ENCODE measurements around the gene EEF2K. TPM values are rescaled to one million over a fixed set of nuclear protein-coding genes. Genes with fewer than 3 reads are reported as not detected.
"Not testable (repeated sequence)": the region's sequence is repeated elsewhere in the genome, so short reads cannot be mapped to it uniquely, and the experiment has no call there.

EEF2K gene
- total RNA-seq, 1 experiment from 2014 or later = 15.9 TPM

DNA sequence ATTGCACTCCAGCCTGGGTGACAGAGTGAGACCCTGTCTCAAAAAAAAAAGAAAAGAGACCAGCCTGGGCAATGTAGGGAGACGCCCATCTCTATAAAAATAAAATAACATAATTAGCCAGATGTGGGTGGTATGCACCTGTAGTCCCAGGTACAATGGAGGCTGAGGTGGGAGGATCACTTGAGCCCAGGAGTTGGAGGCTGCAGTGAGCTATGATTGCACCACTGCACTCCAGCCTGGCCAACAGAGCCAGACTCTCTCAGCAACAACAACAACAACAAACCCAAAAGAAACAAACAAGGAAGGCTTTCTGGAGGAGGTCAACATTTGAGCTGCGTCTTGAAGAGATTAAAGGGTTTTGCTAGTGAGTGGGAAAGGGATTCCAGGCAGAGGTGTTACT lies 8.3 kb downstream of the EEF2K start:
- ChIA-PET POLR2A (interaction anchor here (0.7 kb wide), 1 partner anchor 16 kb away, joined by 3 read pairs; no protein-coding TSS in a partner anchor), CTCF (interaction anchor here (0.5 to 2.3 kb wide), 3 partner anchors 8 to 83 kb away, joined by 3 to 10 read pairs (median 3); partner anchors contain the start of genes EEF2K and POLR3E)
- H3K4me3 Mint-ChIP-seq (ENCODE audit: unreplicated experiment) = no peak overlapping the region
- H3K36me3 Mint-ChIP-seq (ENCODE audit: insufficient read depth, unreplicated experiment) = peaks cover 32% of the 10 kb centered on the region
- intact Hi-C loops (cut with micrococcal nuclease) = no loop called here
- H3K27ac Mint-ChIP-seq (ENCODE audit: low read depth, unreplicated experiment) = no peak overlapping the region
- no peaks in the 10 kb centered on the region for H3K9me3 Mint-ChIP-seq (ENCODE audit: unreplicated experiment)
- H3K27me3 Mint-ChIP-seq (ENCODE audit: insufficient read depth, unreplicated experiment) = no peaks in the 10 kb centered on the region
- H3K4me1 Mint-ChIP-seq (ENCODE audit: insufficient read depth, unreplicated experiment) = peaks cover 19% of the 10 kb centered on the region
- BruUV-seq (replicated peaks) = no TSS peak
- TF ChIP-seq, protein P1, sequence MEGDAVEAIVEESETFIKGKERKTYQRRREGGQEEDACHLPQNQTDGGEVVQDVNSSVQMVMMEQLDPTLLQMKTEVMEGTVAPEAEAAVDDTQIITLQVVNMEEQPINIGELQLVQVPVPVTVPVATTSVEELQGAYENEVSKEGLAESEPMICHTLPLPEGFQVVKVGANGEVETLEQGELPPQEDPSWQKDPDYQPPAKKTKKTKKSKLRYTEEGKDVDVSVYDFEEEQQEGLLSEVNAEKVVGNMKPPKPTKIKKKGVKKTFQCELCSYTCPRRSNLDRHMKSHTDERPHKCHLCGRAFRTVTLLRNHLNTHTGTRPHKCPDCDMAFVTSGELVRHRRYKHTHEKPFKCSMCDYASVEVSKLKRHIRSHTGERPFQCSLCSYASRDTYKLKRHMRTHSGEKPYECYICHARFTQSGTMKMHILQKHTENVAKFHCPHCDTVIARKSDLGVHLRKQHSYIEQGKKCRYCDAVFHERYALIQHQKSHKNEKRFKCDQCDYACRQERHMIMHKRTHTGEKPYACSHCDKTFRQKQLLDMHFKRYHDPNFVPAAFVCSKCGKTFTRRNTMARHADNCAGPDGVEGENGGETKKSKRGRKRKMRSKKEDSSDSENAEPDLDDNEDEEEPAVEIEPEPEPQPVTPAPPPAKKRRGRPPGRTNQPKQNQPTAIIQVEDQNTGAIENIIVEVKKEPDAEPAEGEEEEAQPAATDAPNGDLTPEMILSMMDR (IDR thresholded peaks at IDR 0.05; ENCODE audit: unreplicated experiment) = no peak
- no peak for DNase-seq (ENCODE audit: unreplicated experiment)

DNA sequence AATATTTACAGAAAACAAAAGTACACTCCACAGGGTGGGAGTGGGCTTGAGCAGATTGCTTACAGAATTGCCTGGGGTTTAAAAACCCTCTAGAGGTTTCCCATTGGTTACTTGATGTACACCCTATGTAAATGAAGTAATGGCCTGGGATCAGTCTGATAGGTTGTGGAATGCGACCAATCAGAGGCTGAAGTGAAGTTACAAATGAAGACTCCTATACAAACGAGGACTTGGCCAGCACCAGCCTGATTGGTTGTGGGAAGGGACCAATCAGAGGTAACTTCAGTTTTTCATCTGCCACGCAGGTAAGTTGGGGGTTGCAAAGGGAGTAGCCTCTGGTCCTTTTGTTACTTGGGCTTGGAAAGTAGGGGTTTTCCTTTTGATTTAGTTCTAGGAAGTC lies 8.8 kb downstream of the EEF2K start:
- POLR2A ChIA-PET = interaction anchor here (0.7 kb wide), 1 partner anchor 16 kb away, joined by 3 read pairs; no protein-coding TSS in a partner anchor
- BruUV-seq (replicated peaks) = no TSS peak
- TF ChIP-seq, protein P1 (IDR thresholded peaks at IDR 0.05; ENCODE audit: unreplicated experiment) = no peak
- no peak overlapping the region for H3K27ac Mint-ChIP-seq (ENCODE audit: low read depth, unreplicated experiment)
- peaks cover 19% of the 10 kb centered on the region for H3K4me1 Mint-ChIP-seq (ENCODE audit: insufficient read depth, unreplicated experiment)
- H3K4me3 Mint-ChIP-seq (ENCODE audit: unreplicated experiment) = no peak overlapping the region
- CTCF ChIA-PET = interaction anchor here (2.3 kb wide), 1 partner anchor 9 kb away, joined by 10 read pairs; the partner anchor contains the start of gene EEF2K
- intact Hi-C loops (cut with micrococcal nuclease) = no loop called here
- H3K36me3 Mint-ChIP-seq (ENCODE audit: insufficient read depth, unreplicated experiment) = peaks cover 31% of the 10 kb centered on the region
- no peaks in the 10 kb centered on the region for H3K27me3 Mint-ChIP-seq (ENCODE audit: insufficient read depth, unreplicated experiment)
- H3K9me3 Mint-ChIP-seq (ENCODE audit: unreplicated experiment) = no peaks in the 10 kb centered on the region
- no peak for DNase-seq (ENCODE audit: unreplicated experiment)

DNA sequence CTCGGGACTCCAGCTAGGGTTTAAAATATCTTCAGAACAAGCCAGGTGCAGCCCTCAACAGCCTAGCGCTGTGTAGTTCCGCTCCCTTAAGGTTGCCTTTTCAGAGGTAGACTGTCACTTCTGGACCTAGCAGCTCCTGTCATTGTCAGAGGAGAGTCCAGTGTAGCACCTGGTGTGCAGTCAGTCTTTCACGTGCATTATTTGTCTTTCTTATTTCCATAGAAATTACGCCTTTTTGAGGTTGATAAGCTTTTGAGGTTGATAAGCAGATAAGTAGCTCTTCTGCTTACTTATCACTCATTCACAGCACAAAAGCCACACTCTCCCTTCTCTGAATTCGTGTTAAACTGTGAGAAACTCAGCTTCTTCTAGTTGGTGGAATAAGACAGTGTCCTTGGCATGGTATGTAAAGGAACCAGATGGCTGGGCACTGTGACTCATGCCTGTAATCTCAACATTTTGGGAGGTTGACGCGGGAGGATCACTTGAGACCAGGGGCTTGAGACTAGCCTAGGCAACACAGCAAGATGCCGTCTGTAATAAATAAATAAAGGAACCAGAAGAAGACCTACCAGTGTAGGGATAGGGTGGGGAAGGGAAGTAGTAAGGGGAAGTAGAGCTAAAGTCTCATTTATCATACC lies 10.2 kb downstream of the EEF2K start:
- BruUV-seq (replicated peaks) = no TSS peak
- intact Hi-C loops (cut with micrococcal nuclease) = no loop called here
- ChIA-PET CTCF (interaction anchor here (0.6 to 2.3 kb wide), 5 partner anchors 10 to 1238 kb away, joined by 3 to 10 read pairs (median 5); partner anchors contain the start of gene EEF2K), POLR2A (interaction anchor here (0.6 to 2.2 kb wide), 3 partner anchors 8 to 40 kb away, joined by 4 to 11 read pairs (median 4); no protein-coding TSS in a partner anchor)
- H3K36me3 Mint-ChIP-seq (ENCODE audit: insufficient read depth, unreplicated experiment) = peaks cover 34% of the 10 kb centered on the region
- peaks cover 19% of the 10 kb centered on the region for H3K4me1 Mint-ChIP-seq (ENCODE audit: insufficient read depth, unreplicated experiment)
- TF ChIP-seq, protein P1 (IDR thresholded peaks at IDR 0.05; ENCODE audit: unreplicated experiment) = no peak
- H3K4me3 Mint-ChIP-seq (ENCODE audit: unreplicated experiment) = no peak overlapping the region
- DNase-seq (ENCODE audit: unreplicated experiment) = no peak
- H3K9me3 Mint-ChIP-seq (ENCODE audit: unreplicated experiment) = no peaks in the 10 kb centered on the region
- H3K27me3 Mint-ChIP-seq (ENCODE audit: insufficient read depth, unreplicated experiment) = no peaks in the 10 kb centered on the region
- no peak overlapping the region for H3K27ac Mint-ChIP-seq (ENCODE audit: low read depth, unreplicated experiment)

DNA sequence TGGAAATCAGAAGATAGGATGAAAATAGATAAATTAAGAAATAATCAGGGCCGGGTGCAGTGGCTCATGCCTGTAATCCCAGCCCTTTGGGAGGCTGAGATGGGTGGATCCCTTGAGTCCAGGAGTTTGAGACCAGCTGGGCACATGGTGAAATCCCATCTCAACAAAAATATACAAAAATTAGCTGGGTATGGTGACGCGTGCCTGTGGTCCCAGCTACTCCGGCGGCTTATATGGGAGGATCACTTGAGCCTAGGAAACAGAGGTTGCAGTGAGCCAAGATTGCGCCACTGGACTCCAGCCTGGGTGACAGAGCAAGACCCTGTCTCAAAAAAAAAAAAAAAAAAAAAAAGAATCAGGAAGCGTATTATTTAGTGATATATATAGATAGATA lies 10.8 kb downstream of the EEF2K start:
- intact Hi-C loops (cut with micrococcal nuclease); BruUV-seq (replicated peaks); H3K27me3 Mint-ChIP-seq (ENCODE audit: insufficient read depth, unreplicated experiment); H3K9me3 Mint-ChIP-seq (ENCODE audit: unreplicated experiment); DNase-seq (ENCODE audit: unreplicated experiment); H3K27ac Mint-ChIP-seq (ENCODE audit: low read depth, unreplicated experiment); H3K4me3 Mint-ChIP-seq (ENCODE audit: unreplicated experiment): not testable (repeated sequence)
- H3K4me1 Mint-ChIP-seq (ENCODE audit: insufficient read depth, unreplicated experiment) = peaks cover 19% of the 10 kb centered on the region
- ChIA-PET CTCF (interaction anchor here (0.6 to 2.3 kb wide), 4 partner anchors 11 to 1238 kb away, joined by 3 to 10 read pairs (median 5); partner anchors contain the start of gene EEF2K), POLR2A (interaction anchor here (0.6 to 2.2 kb wide), 3 partner anchors 9 to 40 kb away, joined by 4 to 11 read pairs (median 4); no protein-coding TSS in a partner anchor)
- H3K36me3 Mint-ChIP-seq (ENCODE audit: insufficient read depth, unreplicated experiment) = peaks cover 30% of the 10 kb centered on the region

Measured in MCF 10A (cell line).